C4-2B (cell line): Measurements from ENCODE around the gene COL6A5.

Source experiments
- CTCF ChIP-seq: fragments of 450-650 bp; conservative IDR thresholded peaks from 2 replicates; pipeline ENCODE4 v1.5.1; 2017; ENCODE audit warnings: mild to moderate bottlenecking
- ZFX ChIP-seq: fragments of 450-650 bp; IDR thresholded peaks from 2 replicates; pipeline ENCODE4 v1.6.1; 2017

GRCh38 chr3:130426206-130426605 lies 80.7 kb downstream of the COL6A5 start:
- TF ChIP-seq CTCF (no peak), ZFX (no peak)
